H9 (cell line): ENCODE measurements around the gene HECA. TPM values are rescaled to one million over a fixed set of nuclear protein-coding genes. Genes with fewer than 3 reads are reported as not detected.

Source experiments
- DNase-seq: peaks from one replicate; pipeline ENCODE4 v3.0.0-alpha.2; 2017
- H2AFZ ChIP-seq: one replicate; pipeline ENCODE4 v1.6.1; 2013; ENCODE audit warnings: mild to moderate bottlenecking, low read length, control low read depth, moderate library complexity
- H2AK5ac ChIP-seq: 2 replicates; pipeline ENCODE4 v1.6.1; 2013; ENCODE audit warnings: low read length, control low read depth, mixed read lengths; ENCODE audit not compliant: insufficient read length
- H2BK120ac ChIP-seq: one replicate; pipeline ENCODE4 v1.6.1; 2013; ENCODE audit warnings: low read depth, mild to moderate bottlenecking, low read length, control low read depth, inconsistent platforms; ENCODE audit not compliant: poor library complexity, severe bottlenecking
- H2BK12ac ChIP-seq: 2 replicates; pipeline ENCODE4 v1.6.1; 2013; ENCODE audit warnings: low read length, control low read depth, mixed read lengths, low read depth; ENCODE audit not compliant: insufficient read length
- H2BK15ac ChIP-seq: 2 replicates; pipeline ENCODE4 v1.6.1; 2013; ENCODE audit warnings: low read depth, low read length, control low read depth
- H2BK20ac ChIP-seq: one replicate; pipeline ENCODE4 v1.6.1; 2013; ENCODE audit warnings: low read depth, mild to moderate bottlenecking, low read length, control low read depth, inconsistent platforms; ENCODE audit not compliant: poor library complexity, severe bottlenecking
- H2BK5ac ChIP-seq: 2 replicates; pipeline ENCODE4 v1.6.1; 2013; ENCODE audit warnings: low read length, control low read depth, mixed read lengths; ENCODE audit not compliant: insufficient read length
- H3K14ac ChIP-seq: 2 replicates; pipeline ENCODE4 v1.6.1; 2013; ENCODE audit warnings: low read length, control low read depth; ENCODE audit not compliant: insufficient read depth
- H3K18ac ChIP-seq: 2 replicates; pipeline ENCODE4 v1.6.1; 2013; ENCODE audit warnings: low read depth, mild to moderate bottlenecking, mixed read lengths, low read length, control low read depth; ENCODE audit not compliant: insufficient read length
- H3K23ac ChIP-seq: 2 replicates; pipeline ENCODE4 v1.6.1; 2013; ENCODE audit warnings: low read length, control low read depth, mixed read lengths, low read depth; ENCODE audit not compliant: insufficient read length
- H3K23me2 ChIP-seq: 2 replicates; pipeline ENCODE4 v1.6.1; 2013; ENCODE audit warnings: low read depth, mild to moderate bottlenecking, mixed read lengths, low read length, control low read depth; ENCODE audit not compliant: insufficient read length, poor library complexity, severe bottlenecking
- H3K27ac ChIP-seq: 2 replicates; pipeline ENCODE4 v1.5.1; 2013; ENCODE audit warnings: low read length, control low read depth, mixed read lengths, low read depth; ENCODE audit not compliant: insufficient read length
- H3K27me3 ChIP-seq: 2 replicates; pipeline ENCODE4 v1.6.1; 2013; ENCODE audit warnings: low read length, control low read depth, inconsistent platforms; ENCODE audit not compliant: insufficient read depth
- H3K4ac ChIP-seq: 2 replicates; pipeline ENCODE4 v1.6.1; 2013; ENCODE audit warnings: low read depth, mild to moderate bottlenecking, control low read depth, inconsistent platforms, low read length, moderate library complexity
- H3K4me1 ChIP-seq: 2 replicates; pipeline ENCODE4 v1.6.1; 2013; ENCODE audit warnings: low read length, control low read depth, inconsistent platforms; ENCODE audit not compliant: insufficient read depth
- H3K4me2 ChIP-seq: 2 replicates; pipeline ENCODE4 v1.6.1; 2013; ENCODE audit warnings: low read length, control low read depth, mixed read lengths; ENCODE audit not compliant: insufficient read length, insufficient read depth
- H3K56ac ChIP-seq: 2 replicates; pipeline ENCODE4 v1.6.1; 2013; ENCODE audit warnings: low read depth, mild to moderate bottlenecking, mixed read lengths, low read length, control low read depth; ENCODE audit not compliant: insufficient read length
- H3K79me1 ChIP-seq: 2 replicates; pipeline ENCODE4 v1.6.1; 2013; ENCODE audit warnings: low read depth, mild to moderate bottlenecking, moderate library complexity, low read length, control low read depth, inconsistent platforms; ENCODE audit not compliant: insufficient read depth, poor library complexity, severe bottlenecking
- H3K79me2 ChIP-seq: 2 replicates; pipeline ENCODE4 v1.6.1; 2013; ENCODE audit warnings: low read length, control low read depth, inconsistent platforms; ENCODE audit not compliant: insufficient read depth
- H3K9ac ChIP-seq: 2 replicates; pipeline ENCODE4 v1.6.1; 2013; ENCODE audit warnings: low read length, control low read depth, mixed read lengths; ENCODE audit not compliant: insufficient read length; ENCODE audit errors: extremely low read depth
- H3K9me3 ChIP-seq: one replicate; pipeline ENCODE4 v1.6.1; 2013; ENCODE audit warnings: low read depth, low read length, inconsistent platforms; ENCODE audit not compliant: control insufficient read depth
- H3T11ph ChIP-seq: one replicate; pipeline ENCODE4 v1.6.1; 2013; ENCODE audit warnings: mild to moderate bottlenecking, low read length, control low read depth, inconsistent platforms
- H4K20me1 ChIP-seq: one replicate; pipeline ENCODE4 v1.6.1; 2013; ENCODE audit not compliant: control insufficient read depth, insufficient read length, insufficient read depth
- H4K5ac ChIP-seq: 2 replicates; pipeline ENCODE4 v1.6.1; 2013; ENCODE audit warnings: low read depth, mild to moderate bottlenecking, mixed read lengths, low read length, control low read depth; ENCODE audit not compliant: insufficient read length
- H4K8ac ChIP-seq: replicated peaks from 2 replicates; pipeline ENCODE4 v1.6.1; 2013; ENCODE audit warnings: low read length, control low read depth, mixed read lengths, low read depth; ENCODE audit not compliant: insufficient read length
- H4K91ac ChIP-seq: 2 replicates; pipeline ENCODE4 v1.6.1; 2013; ENCODE audit warnings: low read depth, mild to moderate bottlenecking, moderate library complexity, mixed read lengths, low read length, control low read depth; ENCODE audit not compliant: insufficient read length
- H3K27ac Mint-ChIP-seq, 3 experiments: 2 replicates in 2 of 3; 3 replicates in 1 of 3; pipeline ENCODE4 v1.8.0; 2020 to 2021; ENCODE audit warnings: mixed read lengths in 3 of 3, mild to moderate bottlenecking in 1 of 3, moderate library complexity in 1 of 3
- H3K27me3 Mint-ChIP-seq: 2 replicates; pipeline ENCODE4 v1.8.0; 2021; ENCODE audit warnings: low read depth, mild to moderate bottlenecking, moderate library complexity, mixed read lengths
- H3K36me3 Mint-ChIP-seq, 3 experiments: 2 replicates in 2 of 3; 3 replicates in 1 of 3; pipeline ENCODE4 v1.8.0; 2020 to 2021; ENCODE audit warnings: low read depth in 3 of 3, mixed read lengths in 3 of 3; ENCODE audit not compliant: insufficient read depth in 1 of 3
- H3K4me1 Mint-ChIP-seq, 2 experiments: 2 replicates each; pipeline ENCODE4 v1.8.0; 2020; ENCODE audit warnings: mixed read lengths in 2 of 2
- H3K4me3 Mint-ChIP-seq, 2 experiments: 2 replicates in 1 of 2; 3 replicates in 1 of 2; pipeline ENCODE4 v1.8.0; 2020 to 2021; ENCODE audit warnings: mild to moderate bottlenecking in 2 of 2, mixed read lengths in 2 of 2, moderate library complexity in 1 of 2
- H3K9me3 Mint-ChIP-seq, 2 experiments: 2 replicates in 1 of 2; 3 replicates in 1 of 2; pipeline ENCODE4 v1.8.0; 2020; ENCODE audit warnings: mild to moderate bottlenecking in 2 of 2, mixed read lengths in 2 of 2, moderate library complexity in 1 of 2
- CTCF ChIP-seq: fragments of 200-600 bp; sonication (generic); conservative IDR thresholded peaks from 3 replicates; pipeline ENCODE4 v1.8.0; 2021; ENCODE audit warnings: antibody characterized with exemption, mild to moderate bottlenecking
- WGBS: extraction: QIAGEN DNeasy Blood & Tissue Kit; methylation state at CpG from one replicate; pipeline ENCODE4 v1.1.7; 2013; ENCODE audit warnings: missing lambda C conversion rate, low lambda C conversion rate, mixed read lengths; ENCODE audit not compliant: insufficient read length; ENCODE audit errors: extremely low coverage; 5-methylcytosine and 5-hydroxymethylcytosine counted together
- total RNA-seq: library from RNA; stranded (reverse); gene quantifications from 2 replicates; pipeline ENCODE4 v1.2.1, GENCODE V29; 2021

The HECA gene
- total RNA-seq, 1 experiment from 2014 or later = 4.8 TPM

DNA sequence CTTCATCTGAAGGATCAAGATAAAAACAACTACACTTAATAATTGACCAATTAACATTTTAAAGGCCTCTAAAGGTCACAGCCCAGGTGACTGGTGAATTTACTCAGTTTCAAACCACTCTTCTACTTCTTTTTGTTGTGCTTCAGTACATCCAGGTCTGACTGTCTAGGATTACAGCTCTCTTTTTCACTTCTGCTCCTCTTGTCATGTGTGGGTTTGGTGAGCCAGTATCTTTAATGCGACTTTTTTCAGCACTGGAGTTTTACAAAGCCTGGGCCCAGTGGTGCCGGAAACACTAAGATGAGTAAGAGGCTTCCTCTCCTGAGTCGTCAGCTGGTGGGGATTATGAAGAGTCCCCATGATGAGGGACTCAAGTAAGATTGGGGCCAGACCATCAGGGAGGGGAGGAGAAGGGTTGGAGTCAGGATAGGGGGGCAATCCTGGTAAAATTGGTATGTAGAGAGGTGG lies 27.0 kb downstream of the HECA start:
- Histone ChIP-seq H3K56ac (no peak overlapping the region), H2BK120ac (no peak overlapping the region), H3K4me1 (0 out of 2 replicates have a peak, but pooled peaks cover 3% of the 10 kb centered on the region), H2BK15ac (no peak overlapping the region), H3K79me1 (no peaks in the 10 kb centered on the region), H3T11ph (no peak overlapping the region), H3K79me2 (no peaks in the 10 kb centered on the region), H4K20me1 (no peaks in the 10 kb centered on the region), H2AFZ (no peak overlapping the region), H3K23ac (no peak overlapping the region), H4K5ac (no peak overlapping the region), H2BK20ac (no peak overlapping the region), H2BK5ac (no peak overlapping the region), H4K91ac (no peak overlapping the region), H3K9ac (no peak overlapping the region), H3K23me2 (no peaks in the 10 kb centered on the region), H3K14ac (no peak overlapping the region), H2BK12ac (no peak overlapping the region), H4K8ac (no peak overlapping the region), H3K4me2 (no peak overlapping the region), H2AK5ac (no peak overlapping the region), H3K27me3 (no peaks in the 10 kb centered on the region), H3K18ac (no peak overlapping the region), H3K27ac (no peak overlapping the region), H3K9me3 (no peaks in the 10 kb centered on the region), H3K4ac (no peak overlapping the region)
- H3K9me3 Mint-ChIP-seq = 0 out of 5 replicates have a peak, but pooled peaks cover 0 to 2% of the 10 kb centered on the region in 2 experiments
- no peak overlapping the region for H3K4me3 Mint-ChIP-seq
- TF ChIP-seq CTCF = no peak
- WGBS = no CpG with 5 or more reads among the region's 3 CpGs
- DNase-seq = no peak
- H3K27ac Mint-ChIP-seq = peak overlapping the region in 2 of 3 experiments; percentile 44 to 49; a peak in 3 of 7 replicates
- no peaks in the 10 kb centered on the region; the same call in 1 of the 2 replicates for H3K27me3 Mint-ChIP-seq
- H3K4me1 Mint-ChIP-seq = peaks cover 15 to 20% of the 10 kb centered on the region in 2 experiments
- H3K36me3 Mint-ChIP-seq = peaks cover 0 to 7% (median 2%) of the 10 kb centered on the region in 3 experiments; a peak in 5 of 7 replicates
